GM21786 (cell line): ENCODE data around the gene FNDC3B.

Source experiments
- ATAC-seq: cut with Tn5 transposase; IDR thresholded peaks from one replicate; pipeline ENCODE4 v1.9.1; 2021; ENCODE audit not compliant: unreplicated experiment

FNDC3B gene

DNA sequence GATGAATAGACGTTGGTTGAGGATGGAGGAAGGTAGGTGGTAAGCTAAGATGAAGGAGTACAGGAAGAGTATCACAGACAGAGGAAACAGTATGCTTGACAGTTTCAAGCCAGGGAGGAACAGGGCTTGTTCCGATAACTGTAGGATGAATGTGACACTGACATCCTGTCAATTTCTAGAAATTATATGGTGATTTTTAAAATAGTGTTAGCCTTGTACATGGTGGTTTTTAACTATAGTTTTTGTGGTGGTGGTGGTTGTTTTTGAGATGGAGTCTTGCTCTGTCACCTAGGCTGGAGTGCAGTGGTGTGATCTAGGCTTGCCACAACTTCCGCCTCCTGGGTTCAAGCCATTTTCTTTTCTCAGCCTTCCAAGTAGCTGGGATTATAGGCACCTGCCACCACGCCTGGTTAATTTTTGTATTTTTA, 92.8 kb downstream of the FNDC3B start:
- ATAC-seq = no peak

DNA sequence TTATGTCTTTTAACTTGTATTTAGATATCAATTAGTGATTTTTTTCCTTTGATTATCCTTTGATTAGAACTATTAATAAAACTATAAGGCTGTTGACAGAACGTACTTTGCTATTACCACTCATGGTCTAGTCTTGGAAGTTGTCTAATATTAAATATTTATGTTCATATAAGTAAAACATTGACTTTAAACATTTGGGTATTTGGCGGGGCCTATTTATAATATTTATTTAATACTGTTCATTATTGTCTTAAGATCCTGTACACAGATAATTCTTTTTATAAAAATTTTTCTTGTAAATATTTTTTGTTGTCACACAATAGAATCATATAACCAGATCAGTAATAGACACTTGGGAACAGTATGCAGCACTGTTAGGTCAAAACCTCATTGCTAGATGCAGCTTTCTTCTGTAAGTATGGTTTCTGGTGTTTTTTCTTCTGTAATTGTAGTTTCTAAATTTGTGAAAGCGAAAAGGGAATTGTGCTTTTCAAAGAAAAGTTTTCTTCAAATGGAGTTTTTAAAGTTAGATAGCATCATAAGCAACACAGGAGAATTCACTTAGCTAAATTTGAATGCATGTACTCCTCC, 93.4 kb downstream of the FNDC3B start:
- no peak for ATAC-seq

DNA sequence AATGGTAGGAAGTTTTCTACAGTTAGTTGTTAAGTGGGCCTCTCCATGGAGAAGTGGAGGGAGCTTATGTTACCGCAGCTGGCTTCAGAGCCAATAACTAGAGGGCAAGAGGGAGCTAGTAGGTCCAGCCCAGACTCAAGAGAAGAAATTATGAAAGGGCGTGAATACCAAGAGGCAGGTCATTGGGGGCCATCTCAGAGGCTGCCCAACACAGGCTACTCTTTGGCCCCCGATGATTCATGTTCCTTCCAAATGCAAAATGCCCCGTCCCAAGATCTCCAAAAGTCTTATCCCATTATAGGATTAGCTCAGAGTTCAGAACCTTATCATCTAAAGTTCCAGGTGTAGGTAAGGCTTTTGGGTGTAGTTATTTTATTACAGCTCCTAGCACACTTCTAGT, 94.5 kb downstream of the FNDC3B start:
- no peak for ATAC-seq

DNA sequence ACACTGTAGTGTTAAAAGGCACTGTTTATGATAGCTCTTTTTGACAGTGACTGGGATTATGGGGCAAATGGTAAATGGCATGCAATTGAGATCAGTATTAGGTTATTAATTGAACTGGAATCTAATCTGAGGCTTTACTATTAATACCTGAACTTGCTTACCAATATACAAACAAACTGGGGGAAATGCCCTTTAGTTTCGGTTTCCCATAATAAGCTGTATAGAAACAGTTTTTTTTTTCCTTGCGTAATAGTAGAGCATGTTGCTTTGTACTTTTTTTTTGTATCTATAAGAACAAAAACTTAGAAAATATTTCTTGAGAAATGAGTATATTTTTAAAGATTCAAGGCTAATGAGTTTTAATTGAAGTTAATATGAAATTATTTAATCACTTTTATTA, 95.0 kb downstream of the FNDC3B start:
- ATAC-seq = peak; percentile 47

DNA sequence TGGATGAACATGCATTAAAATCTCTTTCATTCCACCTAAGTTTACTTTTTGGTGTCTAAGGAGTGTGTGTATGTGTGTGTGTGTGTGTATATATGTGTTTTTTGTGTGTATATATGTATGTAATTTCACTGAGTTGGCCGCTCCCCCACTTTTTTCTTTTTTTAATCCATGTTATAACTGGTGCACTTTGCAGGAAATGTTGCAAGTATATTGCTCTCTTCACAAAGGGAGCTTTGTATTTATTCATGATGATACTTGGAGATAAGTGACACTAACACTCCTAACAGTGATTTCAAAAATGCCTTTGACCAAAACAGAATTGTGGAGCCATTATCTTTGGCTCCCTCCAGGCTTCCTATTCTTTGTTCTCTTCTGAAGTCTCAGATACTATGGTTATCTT, 95.8 kb downstream of the FNDC3B start:
- ATAC-seq = no peak

DNA sequence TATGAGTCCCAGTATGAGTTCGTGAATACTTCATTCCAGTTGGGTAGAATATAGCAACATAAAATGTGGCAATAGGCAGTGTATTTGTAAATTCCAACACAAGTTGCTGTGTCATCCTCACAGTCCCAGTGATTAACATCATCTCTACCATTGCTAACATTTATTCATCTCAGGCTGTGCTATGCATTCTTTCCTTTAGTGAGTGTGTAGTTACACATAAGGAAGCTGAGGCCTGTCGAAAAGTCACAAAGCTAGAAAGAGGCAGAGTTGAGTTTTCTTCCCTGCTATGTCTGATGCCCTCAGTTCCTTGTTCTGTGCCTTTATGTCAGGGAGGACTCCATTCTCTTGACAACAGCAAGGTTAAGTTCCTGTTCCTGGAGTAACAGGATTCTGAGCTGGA, 96.4 kb downstream of the FNDC3B start:
- ATAC-seq = no peak

DNA sequence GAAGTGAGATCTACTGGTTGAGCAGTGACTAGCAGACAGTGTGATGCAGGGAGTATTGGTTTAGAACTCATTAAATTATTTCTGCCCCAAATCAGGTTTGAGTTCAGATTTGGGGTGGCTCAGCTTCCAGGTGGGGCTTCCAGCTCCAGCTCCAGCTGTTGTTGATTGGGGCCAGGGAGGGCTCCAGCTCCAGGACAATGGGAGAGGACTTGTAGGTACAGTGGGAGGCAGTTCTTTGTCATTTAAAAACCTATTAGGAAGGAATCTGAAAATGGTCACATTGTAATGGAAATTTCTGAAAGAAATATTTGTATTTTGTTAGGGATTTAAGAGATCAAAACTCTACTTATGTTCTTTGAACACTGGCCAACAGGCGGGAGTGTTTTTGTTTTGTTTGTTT, 97.0 kb downstream of the FNDC3B start:
- no peak for ATAC-seq

DNA sequence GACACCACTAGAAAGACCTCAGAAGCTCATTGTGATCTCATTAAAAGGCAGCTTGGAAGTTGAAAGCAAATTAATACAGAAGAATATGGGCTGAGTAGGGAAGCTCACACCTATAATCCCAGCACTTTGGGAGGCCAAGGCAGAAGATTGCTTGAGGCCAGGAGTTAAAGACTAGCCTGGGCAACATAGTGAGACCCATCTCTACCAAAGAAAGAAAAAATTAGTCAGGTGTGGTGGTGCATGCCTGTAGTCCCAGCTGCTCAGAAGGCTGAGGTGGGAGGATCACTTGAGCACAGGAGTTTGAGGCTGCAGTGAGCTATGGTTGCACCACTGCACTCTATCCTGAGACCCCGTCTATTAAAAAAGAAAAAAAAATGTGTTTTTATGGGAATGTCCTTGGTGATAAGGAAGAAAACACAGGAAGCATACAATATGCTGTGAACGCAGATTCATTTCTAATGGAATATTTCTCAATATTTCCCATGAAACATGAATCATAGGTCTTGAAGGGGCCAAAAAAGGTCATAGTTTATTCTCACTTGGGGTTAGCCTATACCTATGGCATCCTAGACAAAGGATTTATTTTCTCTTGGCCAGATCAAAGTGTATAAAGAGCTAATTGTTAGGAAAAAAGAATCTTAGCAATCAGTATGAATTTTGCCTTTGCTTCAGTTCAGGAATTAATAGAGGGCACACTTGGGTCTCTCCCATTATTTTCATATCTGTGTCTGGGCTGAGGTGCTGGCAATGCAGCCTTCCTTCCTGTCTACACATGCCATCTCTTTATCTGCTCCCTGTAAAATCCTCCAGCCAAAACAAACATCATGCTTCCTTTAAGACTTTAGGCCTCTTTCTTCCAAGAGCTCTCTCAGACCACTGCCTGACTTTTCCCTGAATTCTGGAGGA, 98.2 kb downstream of the FNDC3B start:
- ATAC-seq = no peak

DNA sequence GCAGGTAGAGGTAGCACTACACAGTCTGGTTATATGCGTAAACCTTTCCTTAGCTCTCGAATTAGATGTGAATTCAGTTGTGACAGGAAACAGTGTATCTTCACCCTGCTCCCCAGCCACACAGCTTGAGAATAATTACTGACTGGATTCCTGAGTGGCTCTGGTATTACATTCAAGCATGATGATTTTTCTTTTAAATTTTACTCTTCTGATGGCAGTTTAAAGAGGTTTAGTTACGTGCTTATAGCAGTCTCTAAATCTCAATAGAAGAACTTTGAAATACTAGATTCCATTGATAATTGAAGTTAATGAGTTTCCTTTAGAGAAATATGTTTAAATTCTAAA, 98.8 kb downstream of the FNDC3B start:
- no peak for ATAC-seq

DNA sequence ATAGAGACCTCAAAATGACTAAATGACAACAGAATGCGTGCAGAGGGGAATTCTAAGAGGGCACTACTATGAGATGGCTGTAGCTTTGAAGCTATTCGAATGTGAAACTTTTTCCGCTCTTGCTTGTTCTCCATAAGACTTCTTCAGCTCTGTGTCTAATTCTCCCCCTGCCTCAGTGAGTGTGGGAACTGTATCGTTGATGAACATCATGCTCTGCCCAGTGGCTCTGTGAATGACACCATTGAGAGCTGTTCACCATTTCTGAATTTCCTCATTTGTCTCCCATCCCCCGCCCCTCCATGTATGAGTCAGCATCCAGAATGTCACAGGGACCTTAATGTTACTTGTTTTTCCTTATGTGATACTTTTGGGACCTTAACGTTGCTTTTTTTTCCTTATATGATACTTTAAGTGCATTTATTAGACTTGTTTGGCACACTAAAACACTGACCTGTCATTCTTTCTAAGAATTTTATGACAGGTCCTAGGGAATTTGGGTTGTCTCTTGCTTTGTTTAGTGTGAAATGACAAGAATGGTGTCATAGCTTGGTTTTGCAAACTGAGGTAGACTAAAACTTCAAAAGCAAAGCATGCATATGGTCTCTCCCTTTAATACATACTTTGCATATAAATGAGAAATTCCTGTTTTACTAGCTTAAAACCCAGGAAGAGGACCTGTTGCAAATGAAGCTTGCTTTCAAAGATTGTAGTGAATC, 99.6 kb downstream of the FNDC3B start:
- ATAC-seq = peak; percentile 32

DNA sequence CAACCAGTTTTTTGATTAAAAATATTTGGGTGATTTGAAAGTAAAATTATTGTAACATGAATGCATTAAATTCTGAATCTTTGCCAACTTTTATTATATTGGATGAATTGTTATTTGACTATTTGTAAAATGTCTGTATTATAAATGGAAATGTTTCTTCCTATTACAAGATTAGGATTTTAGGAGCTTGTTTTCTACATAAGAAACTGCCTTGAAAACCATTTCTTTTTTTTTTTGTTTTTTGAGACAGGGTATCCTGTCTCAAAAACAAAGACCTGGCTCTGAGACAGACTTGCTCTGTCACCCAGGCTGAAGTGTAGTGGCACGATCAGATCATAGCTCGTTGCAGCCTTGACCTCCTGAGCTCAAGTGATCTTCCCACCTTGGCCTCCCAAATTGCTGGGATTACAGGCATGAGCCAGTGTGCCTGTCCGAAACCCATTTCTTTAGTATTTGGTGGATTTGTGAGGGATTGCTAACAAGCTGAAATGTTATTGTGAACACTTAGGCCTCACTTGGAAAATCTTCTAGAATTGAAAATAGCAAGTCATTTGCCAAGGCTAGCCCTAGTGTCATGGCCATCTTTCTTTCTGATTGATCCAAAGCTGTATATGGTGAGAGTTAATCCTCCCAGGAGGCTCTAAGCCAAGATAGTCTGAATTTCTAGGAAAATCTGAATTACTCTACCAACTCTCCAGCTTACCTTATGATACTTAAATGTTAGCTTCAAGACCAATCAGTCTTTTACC, 100.3 kb downstream of the FNDC3B start:
- ATAC-seq = no peak

DNA sequence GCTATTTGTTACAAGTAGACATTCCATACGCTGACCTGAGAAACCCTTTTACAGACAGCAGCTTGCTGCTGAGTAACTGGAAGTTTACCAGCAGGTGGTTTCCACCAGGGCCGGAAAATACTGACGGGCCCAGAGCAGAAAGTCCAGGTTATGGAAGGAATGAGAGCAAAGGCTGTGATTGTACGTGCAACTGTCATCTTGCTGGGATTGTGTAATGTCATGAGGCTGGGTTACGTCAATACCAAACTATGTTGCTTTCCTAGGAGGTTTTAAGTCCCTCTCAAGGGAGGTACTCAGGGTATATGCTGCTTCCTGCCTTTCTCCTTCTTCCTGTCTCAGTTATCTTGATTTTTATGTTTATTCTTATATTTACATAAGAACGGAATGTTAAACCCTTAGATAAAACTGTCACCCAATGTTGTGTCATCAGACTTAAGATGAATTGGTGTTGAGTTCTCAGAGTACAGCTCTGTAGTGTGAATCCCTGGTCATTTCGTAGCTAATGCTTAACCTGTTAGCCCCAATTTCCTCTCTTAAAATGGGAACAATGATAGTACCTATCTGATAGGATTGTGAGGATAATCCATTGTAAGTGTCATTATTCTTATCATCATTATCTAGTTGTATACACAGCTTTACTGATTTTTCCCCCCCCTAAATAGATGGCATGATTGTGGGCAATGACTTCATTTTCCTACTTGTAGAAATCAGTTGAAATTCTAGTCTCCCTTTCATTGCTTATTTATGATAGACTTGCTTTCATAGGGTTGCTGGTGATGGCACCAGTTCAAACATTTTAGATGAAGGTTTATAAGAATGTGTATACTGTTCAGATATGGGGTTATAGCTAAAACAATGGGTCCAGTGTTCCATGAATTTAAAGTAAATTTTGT, 101.4 kb downstream of the FNDC3B start:
- no peak for ATAC-seq

DNA sequence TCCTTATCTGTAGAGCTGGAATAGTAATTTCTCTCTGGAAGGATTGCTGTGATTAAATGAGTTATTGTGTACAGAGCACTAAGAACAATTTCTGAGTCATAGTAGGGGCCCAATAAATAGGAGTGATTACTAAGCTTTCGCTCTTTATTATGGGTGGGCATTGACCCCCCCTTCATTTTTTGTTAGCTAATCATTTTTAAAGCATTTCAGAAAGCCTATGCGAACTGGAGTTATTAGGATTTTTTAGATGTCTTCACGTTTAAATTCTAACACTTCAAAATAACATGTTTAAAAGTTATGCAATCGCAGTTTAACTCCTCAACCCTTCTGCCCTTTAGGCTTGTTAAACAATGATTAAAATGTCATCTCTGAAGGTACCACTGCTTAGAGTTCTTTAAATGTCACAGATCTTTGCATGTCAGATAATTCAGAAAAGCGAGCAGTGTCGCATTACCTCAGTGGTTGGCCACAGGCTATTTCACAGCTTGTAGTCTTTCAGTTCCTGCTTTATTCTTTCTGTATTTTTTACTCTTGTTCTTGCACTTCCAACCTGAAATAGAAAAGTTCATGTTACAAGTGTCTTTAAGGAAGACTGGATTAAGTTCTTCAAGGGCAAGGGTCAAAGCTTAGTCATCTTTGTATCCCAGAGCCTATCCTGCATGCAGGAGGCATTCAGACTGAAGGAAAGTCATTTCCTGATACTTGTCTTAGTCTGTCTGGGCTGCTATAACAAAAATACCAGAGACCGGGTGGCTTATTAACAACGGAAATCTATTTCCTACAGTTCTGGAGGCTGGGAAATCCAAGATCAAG, 102.9 kb downstream of the FNDC3B start:
- peak; percentile 83 for ATAC-seq

DNA sequence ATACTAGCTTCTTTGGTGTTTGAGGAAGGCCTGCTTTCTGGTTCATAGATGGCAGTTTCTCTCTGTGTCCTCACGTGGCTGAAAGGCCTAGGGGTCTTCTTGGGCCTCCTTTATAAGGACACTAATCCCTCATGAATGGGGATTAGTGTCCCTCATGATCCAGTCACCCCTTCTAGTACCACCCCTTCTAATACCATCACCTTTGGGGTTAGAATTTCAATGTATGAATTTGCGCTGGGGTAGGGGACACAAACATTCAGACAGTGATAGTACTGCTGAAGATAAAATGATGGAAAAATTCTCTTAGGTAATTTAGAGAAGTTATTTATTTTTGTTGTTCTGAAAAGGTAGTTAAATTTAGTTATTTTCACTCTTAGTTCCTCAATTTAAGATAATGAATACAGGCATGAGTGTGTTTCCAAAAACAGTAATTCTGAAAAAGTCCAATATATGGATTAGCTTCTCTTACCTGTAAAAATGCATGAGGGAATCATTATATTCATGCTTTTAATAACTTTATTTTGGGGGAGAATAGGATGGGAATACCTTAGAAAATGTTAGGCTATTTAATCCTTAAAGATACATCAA, 103.6 kb downstream of the FNDC3B start:
- ATAC-seq = no peak

DNA sequence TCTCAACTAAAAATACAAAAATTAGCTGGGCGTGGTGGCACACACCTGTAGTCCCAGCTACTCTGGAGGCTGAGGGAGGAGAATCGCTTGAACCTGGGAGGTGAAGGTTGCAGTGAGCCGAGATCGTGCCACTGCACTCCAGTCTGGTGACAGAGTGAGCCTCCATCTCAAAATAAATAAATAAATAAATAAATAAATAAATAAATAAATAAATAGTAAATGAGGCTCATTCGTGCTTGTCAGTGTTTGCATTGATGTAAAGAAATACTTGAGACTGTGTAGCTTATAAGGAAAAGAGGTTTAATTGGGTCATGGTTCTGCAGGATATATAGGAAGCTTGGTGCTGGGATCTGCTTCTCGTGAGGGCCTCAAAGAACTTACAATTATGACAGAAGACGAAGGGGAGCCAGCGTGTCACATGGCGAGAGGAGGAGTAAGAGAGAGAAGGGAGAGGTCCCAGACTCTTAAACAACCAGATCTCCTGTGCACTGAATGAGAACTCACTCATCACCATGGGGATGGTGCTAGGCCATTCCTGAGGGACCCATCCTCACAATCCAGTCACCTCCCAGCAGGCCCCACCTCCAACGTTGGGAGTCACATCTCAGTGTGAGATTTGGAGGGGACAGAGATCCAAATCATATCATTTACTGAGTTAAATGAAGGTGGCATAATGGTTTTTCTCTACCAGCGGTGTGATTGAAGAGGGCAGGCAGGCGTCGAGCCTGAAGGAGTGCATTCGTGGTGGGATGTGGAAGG, 104.5 kb downstream of the FNDC3B start:
- ATAC-seq = no peak

DNA sequence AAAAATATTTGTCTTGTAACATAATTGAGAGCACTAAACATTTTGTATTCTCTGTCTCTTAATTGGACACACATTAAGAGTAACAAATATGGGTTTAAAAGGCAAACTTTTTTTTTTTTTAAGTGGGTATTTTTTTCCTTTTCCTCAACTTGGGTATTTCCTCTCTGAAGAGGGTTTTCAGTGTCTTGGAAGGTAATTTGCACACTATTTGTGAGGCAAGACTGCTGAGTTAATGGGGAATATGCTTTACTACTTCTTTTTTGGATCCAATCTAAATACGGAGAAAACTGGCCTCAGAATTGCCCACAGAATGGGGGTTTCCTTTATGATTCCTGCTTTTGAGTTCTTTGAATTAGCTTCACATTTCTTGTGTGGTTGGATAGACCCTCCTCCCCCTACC, 105.2 kb downstream of the FNDC3B start:
- no peak for ATAC-seq

DNA sequence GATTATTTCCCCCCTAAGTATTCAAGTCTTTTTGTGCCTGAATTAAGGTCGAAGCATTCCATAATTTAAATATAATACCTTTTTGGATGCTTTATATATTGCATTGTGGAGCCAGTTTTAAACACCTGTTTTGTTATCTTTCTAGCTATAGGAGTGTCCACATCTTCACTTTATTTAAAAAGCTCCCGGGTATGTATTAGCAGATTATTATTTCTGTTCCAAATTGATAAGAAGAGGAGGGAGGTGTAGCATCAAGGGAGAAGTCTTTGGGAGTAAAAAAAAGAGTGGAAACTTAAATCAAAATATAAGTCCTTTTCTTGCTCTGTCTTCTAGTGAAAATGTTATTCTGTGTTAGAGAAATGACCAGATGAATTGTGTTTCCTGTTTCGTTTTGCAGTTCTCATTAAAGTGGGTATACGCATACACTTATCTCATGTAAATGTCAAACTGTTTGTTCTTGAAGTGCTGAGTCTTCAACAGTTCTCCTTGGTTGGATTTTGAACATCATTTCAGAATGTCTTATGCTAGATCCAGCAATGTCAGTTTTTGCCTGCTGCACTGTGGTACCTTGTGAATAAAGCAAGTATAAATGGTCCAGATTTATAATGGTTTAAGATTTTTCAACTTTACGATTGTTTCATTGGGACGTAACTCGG, 105.8 kb downstream of the FNDC3B start:
- peak; percentile 46 for ATAC-seq

DNA sequence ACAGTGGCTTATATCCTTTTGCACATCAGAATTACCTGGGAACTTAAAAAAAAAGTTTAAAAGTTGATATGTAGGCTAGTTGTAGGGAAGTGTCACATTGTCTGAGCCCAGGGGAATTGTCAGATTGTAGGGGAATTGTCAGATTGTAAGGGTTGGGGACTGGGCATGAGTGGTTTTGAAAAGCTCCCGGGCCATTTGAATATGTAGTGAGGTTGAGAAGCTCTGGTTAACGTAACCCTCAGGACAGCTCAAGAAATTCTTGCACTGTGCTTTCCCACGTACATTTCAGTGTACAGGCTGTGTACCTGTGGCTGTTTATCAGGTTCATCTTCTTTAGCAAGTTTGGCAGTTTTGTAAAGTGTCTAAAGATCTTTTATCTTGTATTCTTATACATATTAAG, 107.0 kb downstream of the FNDC3B start:
- ATAC-seq = no peak
